PC-9 (cell line): ENCODE data around the gene SHH.

Experiments used
- CTCF ChIP-seq: fragments of 200-600 bp; sonication (generic); conservative IDR thresholded peaks from 2 replicates; pipeline ENCODE4 v1.6.1; 2017; ENCODE audit warnings: mixed run types, antibody characterized with exemption, mild to moderate bottlenecking, moderate library complexity
- EZH2 ChIP-seq: fragments of 200-600 bp; sonication (generic); IDR thresholded peaks from 2 replicates; pipeline ENCODE4 v1.8.0; 2017; ENCODE audit warnings: antibody characterized with exemption, low read depth

- no peak for TF ChIP-seq CTCF
- no peak for TF ChIP-seq EZH2
Measured at GRCh38 chr7:155860461-155860839, 48.2 kb upstream of the SHH start.
